HG02884 (cell line): Measurements from ENCODE around the gene HNRNPH1.

ENCODE experiments used
- ATAC-seq: cut with Tn5 transposase; IDR thresholded peaks from one replicate; pipeline ENCODE4 v1.9.1; 2021; ENCODE audit warnings: mild to moderate bottlenecking, moderate library complexity; ENCODE audit not compliant: unreplicated experiment

Gene HNRNPH1

GRCh38 chr5:179606071-179606909 is 17.2 kb downstream of the HNRNPH1 start:
- no peak for ATAC-seq

GRCh38 chr5:179605026-179605833 is 18.2 kb downstream of the HNRNPH1 start:
- no peak for ATAC-seq

GRCh38 chr5:179603308-179603707 is 20.2 kb downstream of the HNRNPH1 start:
- ATAC-seq, result no peak

- ATAC-seq, result no peak
Observed at GRCh38 chr5:179601871-179602625, 21.4 kb downstream of the HNRNPH1 start.

GRCh38 chr5:179599973-179600372 is 23.5 kb downstream of the HNRNPH1 start:
- no peak for ATAC-seq

- no peak for ATAC-seq
Observed at GRCh38 chr5:179599566-179599965, 23.9 kb downstream of the HNRNPH1 start.

- no peak for ATAC-seq
Observed at GRCh38 chr5:179599100-179599499, 24.4 kb downstream of the HNRNPH1 start.

- no peak for ATAC-seq
Observed at GRCh38 chr5:179596421-179596820, 27.1 kb downstream of the HNRNPH1 start.

- no peak for ATAC-seq
Observed at GRCh38 chr5:179595916-179596315, 27.6 kb downstream of the HNRNPH1 start.

- ATAC-seq, result no peak
Observed at GRCh38 chr5:179588166-179588565, 35.3 kb downstream of the HNRNPH1 start.

- no peak for ATAC-seq
Observed at GRCh38 chr5:179585941-179586401, 37.5 kb downstream of the HNRNPH1 start.

GRCh38 chr5:179577286-179577960 is 46.0 kb downstream of the HNRNPH1 start:
- ATAC-seq, result no peak

- no peak for ATAC-seq
Observed at GRCh38 chr5:179572386-179572785, 51.1 kb downstream of the HNRNPH1 start.

GRCh38 chr5:179568721-179569120 is 54.8 kb downstream of the HNRNPH1 start:
- no peak for ATAC-seq

- ATAC-seq, result no peak
Observed at GRCh38 chr5:179564526-179564925, 58.9 kb downstream of the HNRNPH1 start.
